ENCODE data around the gene DDX3X.

Gene DDX3X

GRCh38 chrX:41326431-41326830, 7.5 kb upstream of the DDX3X start:
- Histone ChIP-seq H3K9ac (ENCODE audit: low read depth, low read length, poor library complexity, severe bottlenecking) (no peak overlapping the region), H3K9me2 (replicated peaks; ENCODE audit: low read depth, low read length) (no peaks in the 10 kb centered on the region), H4K20me1 (ENCODE audit: insufficient read depth, low read length, poor library complexity, severe bottlenecking) (no peaks in the 10 kb centered on the region), H3K4me2 (ENCODE audit: low read depth, low read length, poor library complexity, severe bottlenecking) (no peak overlapping the region), H2AFZ (ENCODE audit: low read length) (no peak overlapping the region), H3K4me1 (ENCODE audit: insufficient read depth, low read length, poor library complexity, severe bottlenecking) (no peaks in the 10 kb centered on the region), H3K27me3 (ENCODE audit: insufficient read depth, low read length, poor library complexity, severe bottlenecking) (no peaks in the 10 kb centered on the region), H3K79me2 (ENCODE audit: insufficient read depth, low read length) (no peaks in the 10 kb centered on the region), H3K4me3 (ENCODE audit: low read length, poor library complexity, severe bottlenecking) (no peak overlapping the region), H3K36me3 (ENCODE audit: insufficient read depth, low read length) (no peaks in the 10 kb centered on the region), H3K9me3 (ENCODE audit: insufficient read depth, low read depth, low read length) (no peaks in the 10 kb centered on the region), H3F3A (ENCODE audit: low read depth) (no peaks in the 10 kb centered on the region)
- TF ChIP-seq CTCF (conservative IDR thresholded peaks at IDR 0.05; ENCODE audit: low read length) (no peak), EZH2phosphoT487 (IDR thresholded peaks at IDR 0.05; ENCODE audit: borderline replicate concordance) (no peak)

GRCh38 chrX:41327341-41327740, 6.6 kb upstream of the DDX3X start:
- Histone ChIP-seq H3K9ac (ENCODE audit: low read depth, low read length, poor library complexity, severe bottlenecking) (no peak overlapping the region), H3K9me2 (replicated peaks; ENCODE audit: low read depth, low read length) (no peaks in the 10 kb centered on the region), H3K79me2 (ENCODE audit: insufficient read depth, low read length) (peaks cover 8% of the 10 kb centered on the region; the same call in 1 of the 2 replicates), H3F3A (ENCODE audit: low read depth) (no peaks in the 10 kb centered on the region), H4K20me1 (ENCODE audit: insufficient read depth, low read length, poor library complexity, severe bottlenecking) (no peaks in the 10 kb centered on the region), H3K36me3 (ENCODE audit: insufficient read depth, low read length) (no peaks in the 10 kb centered on the region), H3K4me3 (ENCODE audit: low read length, poor library complexity, severe bottlenecking) (no peak overlapping the region), H3K4me1 (ENCODE audit: insufficient read depth, low read length, poor library complexity, severe bottlenecking) (peaks cover 7% of the 10 kb centered on the region), H3K4me2 (ENCODE audit: low read depth, low read length, poor library complexity, severe bottlenecking) (no peak overlapping the region), H3K9me3 (ENCODE audit: insufficient read depth, low read depth, low read length) (no peaks in the 10 kb centered on the region), H2AFZ (ENCODE audit: low read length) (no peak overlapping the region), H3K27me3 (ENCODE audit: insufficient read depth, low read length, poor library complexity, severe bottlenecking) (no peaks in the 10 kb centered on the region)
- TF ChIP-seq EZH2phosphoT487 (IDR thresholded peaks at IDR 0.05; ENCODE audit: borderline replicate concordance), result no peak
- TF ChIP-seq CTCF (conservative IDR thresholded peaks at IDR 0.05; ENCODE audit: low read length), result no peak

- peaks cover 1% of the 10 kb centered on the region for H3K27me3 ChIP-seq (ENCODE audit: insufficient read depth, low read length, poor library complexity, severe bottlenecking)
- H3K36me3 ChIP-seq (ENCODE audit: insufficient read depth, low read length), result 0 out of 2 replicates have a peak, but pooled peaks cover under 1% of the 10 kb centered on the region
- no peak overlapping the region for H3K4me3 ChIP-seq (ENCODE audit: low read length, poor library complexity, severe bottlenecking)
- peaks cover 15% of the 10 kb centered on the region for H3K79me2 ChIP-seq (ENCODE audit: insufficient read depth, low read length)
- H3F3A ChIP-seq (ENCODE audit: low read depth), result peaks cover 2% of the 10 kb centered on the region; the same call in 1 of the 2 replicates
- H3K4me1 ChIP-seq (ENCODE audit: insufficient read depth, low read length, poor library complexity, severe bottlenecking), result peaks cover 10% of the 10 kb centered on the region
- H3K9me3 ChIP-seq (ENCODE audit: insufficient read depth, low read depth, low read length), result no peaks in the 10 kb centered on the region
- H4K20me1 ChIP-seq (ENCODE audit: insufficient read depth, low read length, poor library complexity, severe bottlenecking), result peaks cover under 1% of the 10 kb centered on the region
- TF ChIP-seq CTCF (conservative IDR thresholded peaks at IDR 0.05; ENCODE audit: low read length) (no peak), EZH2phosphoT487 (IDR thresholded peaks at IDR 0.05; ENCODE audit: borderline replicate concordance) (no peak)
- H3K9me2 ChIP-seq (replicated peaks; ENCODE audit: low read depth, low read length), result no peaks in the 10 kb centered on the region
- no peak overlapping the region for H2AFZ ChIP-seq (ENCODE audit: low read length)
- no peak overlapping the region for H3K4me2 ChIP-seq (ENCODE audit: low read depth, low read length, poor library complexity, severe bottlenecking)
- no peak overlapping the region for H3K9ac ChIP-seq (ENCODE audit: low read depth, low read length, poor library complexity, severe bottlenecking)
Measured at GRCh38 chrX:41329101-41329500, 4.9 kb upstream of the DDX3X start.
